ENCODE data around the gene C2orf81.

Gene C2orf81

DNA sequence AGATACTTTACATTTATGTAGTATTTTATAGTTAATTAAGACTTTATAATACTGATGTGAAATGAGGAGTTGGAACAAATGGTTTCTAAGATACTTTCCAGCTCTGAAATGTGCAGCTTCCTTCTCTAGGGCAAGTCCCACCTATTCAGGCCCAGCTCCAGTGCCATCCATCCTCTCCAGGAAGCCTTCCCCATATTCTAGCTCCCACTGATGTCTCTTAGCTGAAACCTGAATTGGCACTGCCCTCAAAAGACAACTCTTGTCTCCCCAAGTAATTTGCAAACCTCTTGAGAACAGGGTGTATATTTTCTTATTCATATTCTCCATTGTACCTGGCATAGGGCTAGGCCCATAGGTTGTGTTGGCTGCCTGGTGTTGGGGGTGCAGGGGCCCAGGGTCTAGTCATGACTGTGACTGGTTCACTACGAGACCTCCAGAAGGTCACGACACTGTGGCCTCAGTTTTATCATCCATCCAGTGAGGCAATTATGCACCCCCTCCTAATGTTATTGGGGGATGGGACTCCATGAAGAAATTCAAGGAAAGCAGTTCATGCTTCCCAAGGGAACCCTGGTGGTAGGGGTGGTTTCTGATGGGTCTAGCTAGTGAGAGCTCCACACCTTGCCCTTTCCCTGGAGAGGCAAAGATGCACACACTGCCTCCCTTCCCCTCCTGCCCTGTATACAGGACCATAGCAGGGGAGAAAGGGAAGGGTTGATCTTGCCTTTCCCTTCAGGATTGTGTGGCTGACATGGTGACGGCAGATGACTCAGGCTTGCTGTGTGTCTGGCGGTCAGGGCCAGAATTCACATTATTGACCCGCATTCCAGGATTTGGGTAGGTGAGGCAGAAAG, 2.9 kb upstream of the C2orf81 start:
- TF ChIP-seq ZFX (IDR thresholded peaks at IDR 0.05), result no peak
- TF ChIP-seq, protein P1, sequence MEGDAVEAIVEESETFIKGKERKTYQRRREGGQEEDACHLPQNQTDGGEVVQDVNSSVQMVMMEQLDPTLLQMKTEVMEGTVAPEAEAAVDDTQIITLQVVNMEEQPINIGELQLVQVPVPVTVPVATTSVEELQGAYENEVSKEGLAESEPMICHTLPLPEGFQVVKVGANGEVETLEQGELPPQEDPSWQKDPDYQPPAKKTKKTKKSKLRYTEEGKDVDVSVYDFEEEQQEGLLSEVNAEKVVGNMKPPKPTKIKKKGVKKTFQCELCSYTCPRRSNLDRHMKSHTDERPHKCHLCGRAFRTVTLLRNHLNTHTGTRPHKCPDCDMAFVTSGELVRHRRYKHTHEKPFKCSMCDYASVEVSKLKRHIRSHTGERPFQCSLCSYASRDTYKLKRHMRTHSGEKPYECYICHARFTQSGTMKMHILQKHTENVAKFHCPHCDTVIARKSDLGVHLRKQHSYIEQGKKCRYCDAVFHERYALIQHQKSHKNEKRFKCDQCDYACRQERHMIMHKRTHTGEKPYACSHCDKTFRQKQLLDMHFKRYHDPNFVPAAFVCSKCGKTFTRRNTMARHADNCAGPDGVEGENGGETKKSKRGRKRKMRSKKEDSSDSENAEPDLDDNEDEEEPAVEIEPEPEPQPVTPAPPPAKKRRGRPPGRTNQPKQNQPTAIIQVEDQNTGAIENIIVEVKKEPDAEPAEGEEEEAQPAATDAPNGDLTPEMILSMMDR (conservative IDR thresholded peaks at IDR 0.05), result no peak
- no peak overlapping the region for H3K27ac ChIP-seq

GRCh38 chr2:74423231-74424095, 2.0 kb upstream of the C2orf81 start:
- TF ChIP-seq, protein P1 (conservative IDR thresholded peaks at IDR 0.05), result no peak
- TF ChIP-seq ZFX (IDR thresholded peaks at IDR 0.05), result no peak
- H3K27ac ChIP-seq, result no peak overlapping the region

DNA sequence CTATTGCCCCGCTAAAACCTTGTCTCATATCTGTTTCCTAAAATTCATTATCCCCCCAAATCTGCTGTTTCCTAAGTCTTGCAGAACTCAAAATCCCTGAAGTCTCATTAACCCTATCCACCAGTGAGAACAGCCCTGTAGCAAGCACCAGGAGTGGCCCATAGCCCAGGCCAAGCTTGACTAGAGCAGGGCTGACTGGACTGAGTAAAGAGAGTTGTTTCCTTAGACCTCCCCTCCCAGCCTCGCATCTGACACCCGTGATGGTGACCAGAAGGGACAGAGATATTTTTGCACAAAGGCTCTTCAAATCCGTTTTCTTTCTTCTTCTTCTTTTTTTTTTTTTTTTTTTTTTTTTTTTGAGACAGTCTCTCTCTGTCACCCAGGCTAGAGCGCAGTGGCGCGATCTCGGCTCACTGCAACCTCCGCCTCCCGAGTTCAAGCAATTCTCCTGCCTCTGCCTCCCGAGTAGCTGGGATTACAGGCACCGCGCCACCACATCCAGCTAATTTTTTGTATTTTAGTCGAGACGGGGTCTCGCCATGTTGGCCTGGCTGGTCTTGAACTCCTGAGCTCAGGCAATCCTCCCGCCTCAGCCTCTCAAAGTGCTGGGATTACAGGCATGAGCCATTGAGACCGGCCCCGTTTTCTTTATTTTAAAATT, 846 bp downstream of the C2orf81 start:
- peak overlapping the region; percentile 62; the same call in 1 of the 2 replicates for H3K27ac ChIP-seq

- TF ChIP-seq ZFX (IDR thresholded peaks at IDR 0.05), result no peak
- TF ChIP-seq, protein P1 (conservative IDR thresholded peaks at IDR 0.05), result no peak
- H3K27ac ChIP-seq, result no peak overlapping the region
Observed at GRCh38 chr2:74420006-74420405, 1.4 kb downstream of the C2orf81 start.

GRCh38 chr2:74419345-74419744, 2.1 kb downstream of the C2orf81 start:
- TF ChIP-seq ZFX (IDR thresholded peaks at IDR 0.05), result no peak
- H3K27ac ChIP-seq, result no peak overlapping the region

- H3K27ac ChIP-seq, result no peak overlapping the region
- no peak for TF ChIP-seq ZFX (IDR thresholded peaks at IDR 0.05)
- TF ChIP-seq, protein P1 (conservative IDR thresholded peaks at IDR 0.05), result no peak
Observed at GRCh38 chr2:74418312-74418711, 3.1 kb downstream of the C2orf81 start.

- no peak for TF ChIP-seq ZFX (IDR thresholded peaks at IDR 0.05)
- TF ChIP-seq, protein P1 (conservative IDR thresholded peaks at IDR 0.05), result no peak
Observed at GRCh38 chr2:74417763-74418162, 3.7 kb downstream of the C2orf81 start.

GRCh38 chr2:74417197-74417596, 4.2 kb downstream of the C2orf81 start:
- TF ChIP-seq, protein P1 (conservative IDR thresholded peaks at IDR 0.05), result no peak
- TF ChIP-seq ZFX (IDR thresholded peaks at IDR 0.05), result no peak

More at GRCh38 chr2:74417763-74418162, 3.7 kb downstream of the C2orf81 start:
- H3K27ac ChIP-seq, result no peak overlapping the region

More at GRCh38 chr2:74417197-74417596, 4.2 kb downstream of the C2orf81 start:
- H3K27ac ChIP-seq, result no peak overlapping the region

Measured in C4-2B (cell line).